OCI-LY1 (cell line): ENCODE measurements around the gene ASB6.

Experiments used
- CTCF ChIP-seq: fragments of 200-600 bp; sonication (generic), shearing (Covaris generic); IDR thresholded peaks from 2 replicates; pipeline ENCODE4 v1.5.1; 2017; ENCODE audit warnings: mild to moderate bottlenecking, antibody characterized with exemption, low read length, moderate library complexity, mixed read lengths
- EZH2 ChIP-seq: fragments of 200-600 bp; sonication (generic), shearing (Covaris generic); IDR thresholded peaks from 2 replicates; pipeline ENCODE4 v1.8.0; 2017; ENCODE audit warnings: borderline replicate concordance, mixed run types, mild to moderate bottlenecking, antibody characterized with exemption, low read length, moderate library complexity, mixed read lengths

GRCh38 chr9:129631674-129632129, 10.2 kb downstream of the ASB6 start:
- TF ChIP-seq CTCF (no peak), EZH2 (no peak)
